Non-pigmented ciliary epithelial cell (primary cell): ENCODE results near the gene PHF12.
"Not testable (repeated sequence)": the region's sequence is repeated elsewhere in the genome, so short reads cannot be mapped to it uniquely, and the experiment has no call there.

Source experiments
- DNase-seq: peaks from one replicate; pipeline ENCODE4 v3.0.0-alpha.2; 2010; ENCODE audit warnings: low read depth

PHF12 gene

DNA sequence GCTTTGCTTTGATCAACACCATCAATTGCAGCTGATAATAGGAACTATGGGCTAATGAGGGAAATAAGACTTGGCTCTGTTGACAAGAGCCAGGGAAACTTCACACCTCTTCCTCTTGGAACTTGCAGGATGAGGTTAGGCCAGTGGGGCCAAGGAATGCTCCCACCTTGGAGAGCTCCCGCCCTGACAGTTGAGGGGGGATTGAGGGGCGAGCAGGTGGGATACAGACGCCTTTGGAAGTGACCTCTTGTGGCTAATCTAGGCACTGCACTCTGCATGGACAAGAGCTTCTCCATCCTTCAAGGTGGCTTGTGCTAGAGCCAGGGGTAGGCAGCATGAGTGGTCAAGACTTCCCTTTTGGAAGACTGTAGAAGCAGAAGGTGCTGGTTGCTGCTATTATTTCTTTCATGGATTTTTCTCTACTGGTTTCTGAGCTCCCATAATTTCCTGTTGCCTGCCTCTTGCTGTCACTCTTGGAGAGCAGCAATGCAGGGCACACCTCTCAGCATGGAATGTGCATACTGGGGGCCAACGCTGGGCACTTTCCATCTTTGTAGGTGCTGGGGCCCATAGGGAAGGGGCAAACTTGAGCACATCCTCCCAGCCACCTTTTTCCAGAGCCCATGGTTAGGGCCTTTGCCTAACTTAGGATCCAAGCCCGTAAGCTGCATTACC is 2.3 kb upstream of the PHF12 start:
- DNase-seq: no peak

DNA sequence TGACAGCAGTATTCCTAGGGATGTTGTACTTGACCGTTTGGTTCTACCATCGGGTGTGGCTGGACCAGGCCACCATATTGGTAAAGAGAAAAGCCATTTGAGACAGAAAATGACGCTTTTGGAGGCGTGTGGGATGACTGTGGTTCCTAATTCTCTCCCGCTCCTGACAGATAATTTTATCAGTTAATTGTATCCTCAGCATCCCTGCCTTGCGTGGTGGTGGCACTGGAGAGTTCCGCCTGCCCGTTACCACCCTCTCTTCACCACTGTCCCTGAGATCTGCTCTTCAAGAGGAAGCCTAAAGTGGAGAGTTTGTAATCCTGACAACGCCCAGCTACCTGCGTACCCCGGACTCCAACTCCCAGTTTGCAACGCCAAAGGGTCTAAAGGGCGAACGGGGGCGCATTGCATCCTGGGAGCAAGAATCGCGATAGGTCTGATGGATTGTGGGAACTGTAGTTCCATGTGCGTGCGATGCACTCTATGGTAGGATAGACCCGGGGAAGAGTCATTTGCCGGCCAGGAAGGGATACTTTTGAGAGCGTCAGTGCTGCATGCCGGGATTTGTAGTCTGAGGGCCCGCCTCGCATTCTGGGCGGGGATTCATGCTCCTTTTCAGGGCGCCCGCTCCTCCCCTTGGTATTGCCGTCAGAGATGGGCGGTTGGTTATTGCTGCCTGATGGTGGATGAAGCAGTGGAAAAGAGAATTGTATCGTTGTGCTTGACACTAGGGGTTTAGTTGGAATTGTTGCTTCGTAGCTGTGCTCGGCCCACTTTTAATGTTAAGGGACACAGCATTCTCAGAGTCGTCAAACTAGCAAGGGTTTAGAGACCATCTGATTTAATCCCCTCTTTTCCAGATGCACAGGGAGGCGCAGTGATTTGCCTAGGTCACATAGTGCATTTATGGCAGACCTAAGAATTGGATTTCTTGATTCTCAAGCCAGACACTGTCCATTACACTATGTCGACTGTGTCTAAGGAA is 965 bp upstream of the PHF12 start:
- DNase-seq: peak; percentile 99

- DNase-seq: no peak
Measured at GRCh38 chr17:28950752-28951427, 428 bp downstream of the PHF12 start.

DNA sequence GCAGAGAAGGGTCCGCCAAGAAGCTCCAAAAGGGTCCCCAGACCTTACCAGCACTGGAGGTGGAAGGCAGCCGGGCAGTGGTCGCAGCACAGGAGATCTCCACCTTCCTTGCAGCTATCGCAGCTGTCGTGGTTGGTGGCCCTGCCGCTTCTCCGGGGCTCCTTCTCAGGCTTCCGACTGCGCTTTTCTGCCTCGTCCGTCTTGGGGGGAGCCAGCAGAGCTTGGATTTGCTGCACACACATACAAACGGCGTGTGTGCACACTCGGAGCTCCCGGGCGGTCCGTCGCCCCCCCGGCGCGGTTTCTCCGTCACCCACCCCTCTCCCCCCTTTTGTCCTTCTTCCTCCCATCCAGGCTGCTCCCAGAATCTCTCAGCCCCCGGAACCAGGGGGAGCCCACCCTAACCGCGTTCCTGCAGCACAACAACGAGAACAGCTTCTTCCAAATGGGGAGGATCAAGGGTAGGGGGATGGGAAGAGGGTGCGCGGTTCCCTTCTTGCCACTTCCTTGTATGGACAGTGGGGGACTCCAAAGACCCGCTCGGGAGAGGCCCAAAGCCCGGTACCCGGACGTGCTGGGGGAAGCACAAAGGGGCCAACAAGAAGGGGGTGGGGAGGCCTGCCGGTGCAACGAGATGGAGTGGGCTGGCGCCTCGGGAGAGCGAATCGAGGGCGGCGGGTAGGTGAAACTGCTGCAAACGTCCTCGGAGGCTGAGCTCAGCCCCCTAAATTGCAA is 1.1 kb downstream of the PHF12 start:
- no peak for DNase-seq

- DNase-seq: no peak
Measured at GRCh38 chr17:28949185-28950016, 1.9 kb downstream of the PHF12 start.

DNA sequence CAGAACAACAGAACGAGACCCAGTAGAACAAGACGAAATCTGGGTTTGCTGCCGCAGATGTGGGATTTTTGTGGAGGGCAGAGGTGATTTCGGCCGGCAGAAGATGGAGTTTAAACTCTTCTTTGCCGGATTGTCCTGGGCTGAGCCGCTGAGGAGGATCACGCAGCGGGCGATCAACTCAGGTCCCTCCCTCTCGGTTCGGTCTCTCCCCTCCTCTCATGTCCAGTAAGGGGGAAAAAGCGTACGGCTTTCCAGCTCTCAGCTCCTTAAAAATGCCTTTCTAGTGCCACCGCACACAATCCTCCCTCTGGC is 2.5 kb downstream of the PHF12 start:
- DNase-seq: no peak

- DNase-seq: no peak
Measured at GRCh38 chr17:28948342-28948741, 3.0 kb downstream of the PHF12 start.

DNA sequence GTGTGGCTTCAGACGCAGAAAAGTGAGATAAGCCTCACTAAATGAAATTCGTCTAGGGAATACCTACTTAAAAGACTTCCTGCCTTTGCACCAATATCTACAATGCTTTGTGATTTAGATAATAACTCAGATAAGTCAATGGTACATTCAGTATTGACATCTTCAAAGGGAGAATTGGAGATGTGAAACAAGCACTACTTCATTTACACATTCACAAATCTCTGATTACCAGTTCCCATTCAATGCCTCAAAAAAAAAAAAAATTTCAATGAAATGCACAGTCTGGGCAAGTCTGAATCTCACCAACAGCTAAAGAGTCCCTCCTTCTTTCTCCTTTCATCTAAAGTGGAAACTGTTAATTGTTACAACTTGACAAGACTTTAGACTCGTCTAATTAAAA is 3.7 kb downstream of the PHF12 start:
- DNase-seq: no peak

DNA sequence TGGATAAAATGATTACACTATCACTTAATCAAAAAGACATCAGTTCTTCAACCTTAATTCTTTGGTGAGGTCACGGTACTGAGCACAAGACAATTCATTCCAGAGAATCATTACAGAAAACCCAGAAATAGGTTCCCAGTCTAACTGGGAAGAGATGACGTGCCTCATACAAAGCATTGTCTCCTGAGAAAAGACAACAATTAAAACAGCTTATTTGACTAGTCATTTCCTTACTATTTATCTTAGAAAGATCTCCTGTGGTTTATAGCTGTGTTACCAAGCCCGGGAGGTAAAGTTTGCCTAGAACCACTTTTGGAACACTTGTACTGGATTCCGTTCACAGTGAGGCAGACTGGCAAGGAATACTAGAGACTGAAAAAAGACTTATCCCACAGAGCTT is 5.1 kb downstream of the PHF12 start:
- DNase-seq: peak; percentile 49

- DNase-seq: no peak
Measured at GRCh38 chr17:28944862-28945741, 6.2 kb downstream of the PHF12 start.

DNA sequence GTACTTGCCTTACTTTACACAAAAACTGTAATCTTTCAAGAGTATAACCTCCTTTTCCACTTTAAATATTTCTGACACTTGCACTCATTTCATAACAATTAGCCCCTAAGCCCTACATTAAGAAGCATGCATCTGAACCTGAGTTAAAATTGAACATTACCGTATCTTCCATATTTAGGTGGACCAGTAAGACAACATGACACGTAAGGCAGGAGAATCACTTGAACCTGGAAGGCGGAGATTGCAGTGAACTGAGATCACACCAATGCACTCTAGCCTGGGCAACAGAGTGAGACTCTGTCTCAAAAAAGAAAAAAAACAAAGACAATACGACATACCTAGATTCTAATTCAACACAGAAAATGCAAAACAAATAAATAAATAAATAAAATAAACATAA is 7.0 kb downstream of the PHF12 start:
- DNase-seq: no peak

DNA sequence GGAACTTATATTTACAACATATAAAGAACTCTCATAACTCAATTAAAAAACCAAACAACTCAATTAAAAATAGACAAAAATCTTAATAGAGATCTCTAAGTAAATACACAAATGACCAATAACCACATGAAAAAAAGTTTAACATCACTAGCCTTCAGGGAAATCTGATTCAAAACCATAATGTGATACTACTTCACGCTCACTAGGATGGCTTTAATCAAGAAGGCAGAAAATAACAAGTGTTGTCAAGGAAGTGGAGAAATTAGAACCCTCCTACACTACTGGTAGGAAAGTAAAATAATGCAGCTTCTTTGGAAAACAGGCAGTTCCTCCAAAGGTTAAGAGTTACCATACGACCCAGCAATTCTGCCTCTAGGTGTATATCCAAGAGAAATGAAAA is 8.4 kb downstream of the PHF12 start:
- no peak for DNase-seq

DNA sequence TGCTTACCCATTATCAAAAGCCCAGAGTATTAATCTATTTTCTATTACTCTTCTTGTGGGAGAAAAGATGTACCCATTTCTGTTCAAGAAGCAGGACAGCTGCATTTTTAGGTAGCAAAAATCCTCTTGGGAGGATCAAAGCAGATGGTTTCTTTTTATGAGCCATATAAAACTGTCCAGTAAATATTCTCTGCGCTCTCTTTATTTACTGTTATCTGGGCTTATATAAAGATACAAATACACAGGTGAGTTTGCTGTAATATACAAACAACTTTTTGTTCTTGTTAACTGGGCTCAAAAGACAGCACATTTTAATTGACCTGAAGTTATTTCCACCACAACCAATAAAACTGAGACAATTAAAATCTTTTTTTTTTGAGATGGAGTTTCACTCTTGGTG is 10.1 kb downstream of the PHF12 start:
- DNase-seq: no peak

DNA sequence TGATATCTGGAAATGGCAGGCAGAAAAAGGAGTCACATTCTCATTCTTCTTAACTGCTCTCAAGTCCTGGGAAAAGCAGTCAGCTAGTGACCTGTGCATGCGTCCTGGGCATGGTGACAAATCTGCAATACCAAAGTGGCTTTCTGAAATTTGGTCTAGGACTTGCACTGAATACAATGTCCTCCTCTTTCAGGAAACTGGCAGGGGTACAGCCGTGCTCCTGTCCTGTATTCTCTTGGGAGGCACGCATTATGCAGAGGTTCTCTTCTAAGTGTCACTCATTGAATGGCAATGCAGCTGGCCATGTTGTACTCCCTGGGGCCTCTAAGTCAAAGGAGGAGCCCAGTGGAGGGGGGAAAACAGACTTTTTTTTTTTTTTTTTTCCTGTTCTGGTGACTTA is 10.6 kb downstream of the PHF12 start:
- no peak for DNase-seq

DNA sequence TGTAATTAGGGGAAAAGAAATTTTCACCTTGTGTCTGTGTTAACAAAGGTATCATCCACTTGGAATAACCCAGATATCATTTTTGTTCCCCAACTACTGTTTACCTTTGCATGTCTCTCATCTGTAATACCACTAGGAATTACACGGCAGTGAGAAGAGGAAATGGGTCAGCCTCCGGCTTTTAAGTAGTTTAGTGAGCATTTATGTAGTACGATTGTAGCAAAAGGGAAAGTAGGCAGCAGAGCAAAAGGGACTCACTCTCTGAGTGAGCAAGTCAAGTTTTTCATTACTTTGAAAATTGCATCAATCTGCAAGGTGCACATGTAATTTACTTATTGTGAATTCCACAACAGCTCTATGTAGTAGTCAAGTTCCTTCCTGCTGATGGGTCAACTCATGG is 11.2 kb downstream of the PHF12 start:
- DNase-seq: no peak

DNA sequence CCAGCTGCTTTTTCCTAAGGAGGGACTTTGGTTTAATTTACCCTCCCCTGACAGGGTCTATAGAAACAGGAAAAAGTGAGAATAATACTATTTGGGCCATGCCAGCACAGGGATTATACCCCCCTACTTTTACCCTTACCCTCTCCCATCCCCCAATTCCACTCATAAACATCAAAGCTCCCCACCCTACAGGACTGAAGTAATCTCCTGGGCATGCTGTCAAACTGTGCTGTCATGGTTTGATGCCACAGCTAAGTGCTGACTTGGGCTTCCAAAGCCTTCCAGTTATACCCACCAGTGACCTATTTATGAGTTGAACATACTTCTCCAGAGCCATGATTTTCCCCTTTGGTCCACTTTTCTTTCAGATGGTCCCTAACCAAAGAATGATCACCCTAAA is 12.8 kb downstream of the PHF12 start:
- no peak for DNase-seq

DNA sequence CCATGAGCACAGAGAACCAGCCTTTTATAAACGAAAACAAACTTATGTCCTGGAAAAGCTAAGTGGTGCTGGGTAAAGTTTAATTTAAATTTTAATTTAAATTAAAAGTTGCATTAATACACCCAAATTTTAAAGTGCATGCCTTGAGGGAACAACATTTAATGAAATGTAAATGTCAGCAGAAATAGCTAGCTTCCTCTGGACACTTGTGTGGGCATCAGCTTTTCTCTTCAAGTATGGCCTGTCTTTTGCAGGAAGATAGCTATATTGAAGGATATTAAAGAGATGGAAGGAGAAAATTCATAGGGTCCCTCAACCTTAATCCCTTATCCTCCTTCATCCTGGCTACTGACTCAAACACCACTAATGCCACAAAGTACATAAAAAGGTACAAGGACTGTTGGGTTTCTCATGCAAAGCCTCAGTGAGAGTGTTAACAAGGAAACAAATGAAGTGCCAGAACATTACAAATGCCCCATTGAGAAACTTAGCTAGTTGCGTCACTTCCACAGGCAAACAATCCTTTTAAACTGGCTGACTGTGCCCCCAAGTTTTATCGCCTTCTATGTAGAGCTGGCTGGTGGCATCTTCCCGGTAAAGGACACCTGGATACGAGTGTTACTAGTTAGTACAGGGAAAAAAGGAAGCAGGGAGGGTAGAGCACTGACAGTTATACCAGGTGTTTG is 14.1 kb downstream of the PHF12 start:
- no peak for DNase-seq

DNA sequence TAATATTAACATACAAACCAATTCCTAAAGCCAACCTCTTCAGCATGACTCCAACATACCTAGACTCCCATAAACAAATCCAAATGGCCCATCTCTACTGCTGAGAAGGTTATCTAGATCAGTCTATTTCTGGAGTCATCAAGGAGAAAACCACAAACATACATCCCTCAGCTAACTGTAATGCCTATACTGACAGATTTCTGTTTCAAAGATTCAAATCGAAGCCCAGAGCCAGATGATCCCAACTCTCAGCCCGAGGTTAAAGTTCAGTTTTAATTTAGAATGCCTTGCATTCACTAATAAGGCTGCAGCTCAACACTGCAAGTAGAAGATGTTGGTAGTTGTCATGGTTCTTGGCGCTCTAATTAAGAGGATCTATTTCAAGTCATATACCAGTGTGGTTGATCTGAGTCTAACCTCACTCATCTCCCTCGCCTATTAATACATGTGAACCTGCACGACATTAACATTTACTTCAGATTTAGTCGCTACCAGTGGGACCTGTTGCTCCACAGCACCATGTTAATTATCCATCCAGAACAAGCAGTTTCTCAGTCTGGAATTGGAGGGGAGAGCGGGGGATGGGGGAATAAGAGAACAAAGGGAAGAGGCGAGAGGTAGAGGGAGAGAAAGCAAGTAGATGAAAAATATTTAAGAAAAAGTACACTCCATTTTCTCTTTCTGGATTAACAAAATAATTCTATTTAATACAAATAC is 15.4 kb downstream of the PHF12 start:
- DNase-seq: no peak

DNA sequence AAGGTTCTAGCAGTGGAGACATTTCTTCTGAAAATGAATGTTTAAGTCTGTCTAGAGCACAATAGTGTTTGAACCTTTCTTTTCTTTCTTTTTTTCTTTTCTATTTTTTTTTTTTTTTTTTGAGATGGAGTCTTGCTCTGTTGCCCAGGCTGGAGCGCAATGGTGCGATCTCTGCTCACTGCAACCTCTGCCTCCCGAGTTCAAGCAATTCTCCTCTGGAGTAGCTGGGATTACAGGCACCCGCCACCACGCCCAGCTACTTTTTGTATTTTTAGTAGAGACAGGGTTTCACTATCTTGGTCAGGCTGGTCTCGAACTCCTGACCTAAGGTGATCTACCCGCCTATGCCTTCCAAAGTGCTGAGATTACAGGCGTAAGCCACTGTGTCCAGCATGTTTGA is 16.8 kb downstream of the PHF12 start:
- DNase-seq: not testable (repeated sequence)
